ENCODE data around the gene RSRC1. TPM values are rescaled to one million over a fixed set of nuclear protein-coding genes. Genes with fewer than 3 reads are reported as not detected.

RSRC1 gene
- total RNA-seq, 1 experiment from 2014 or later: 49.4 TPM

DNA sequence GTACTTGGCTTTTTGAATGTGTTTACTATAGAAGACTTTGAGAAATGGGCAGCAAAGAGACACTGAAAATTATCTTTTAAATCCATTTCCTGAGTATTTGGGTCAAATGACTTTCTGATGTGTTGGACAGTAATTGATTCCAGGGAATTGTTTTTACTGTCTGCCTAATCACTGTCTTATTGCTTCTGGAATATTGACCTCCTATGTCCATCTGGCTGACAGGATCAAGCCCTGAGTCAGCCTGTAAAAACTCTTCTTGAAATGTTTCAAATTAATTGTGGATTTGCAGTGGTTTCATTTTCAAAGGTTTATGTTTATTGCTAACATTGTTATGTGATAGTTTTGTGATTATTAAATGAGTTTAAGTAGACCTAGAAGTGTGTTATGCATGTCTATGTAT lies 410.5 kb downstream of the RSRC1 start:
- no TSS peak for BruUV-seq (replicated peaks)
- no peak for ATAC-seq
- no peak for DNase-seq (ENCODE audit: low read depth, low spot score)
- Histone ChIP-seq H3K36me3 (ENCODE audit: control insufficient read depth, insufficient read depth, low read length) (no peaks in the 10 kb centered on the region), H3K4me1 (ENCODE audit: control insufficient read depth, insufficient read depth, low read length) (no peaks in the 10 kb centered on the region), H3K27me3 (ENCODE audit: control insufficient read depth, insufficient read depth, low read length) (no peaks in the 10 kb centered on the region), H3K4me3 (ENCODE audit: low read depth in 2 of 2, low read length in 2 of 2) (no peak overlapping the region), H3K9me3 (ENCODE audit: control insufficient read depth, insufficient read depth, low read depth, low read length) (no peaks in the 10 kb centered on the region), H3K27ac (ENCODE audit: low read length) (no peak overlapping the region)
- TF ChIP-seq, protein P1, sequence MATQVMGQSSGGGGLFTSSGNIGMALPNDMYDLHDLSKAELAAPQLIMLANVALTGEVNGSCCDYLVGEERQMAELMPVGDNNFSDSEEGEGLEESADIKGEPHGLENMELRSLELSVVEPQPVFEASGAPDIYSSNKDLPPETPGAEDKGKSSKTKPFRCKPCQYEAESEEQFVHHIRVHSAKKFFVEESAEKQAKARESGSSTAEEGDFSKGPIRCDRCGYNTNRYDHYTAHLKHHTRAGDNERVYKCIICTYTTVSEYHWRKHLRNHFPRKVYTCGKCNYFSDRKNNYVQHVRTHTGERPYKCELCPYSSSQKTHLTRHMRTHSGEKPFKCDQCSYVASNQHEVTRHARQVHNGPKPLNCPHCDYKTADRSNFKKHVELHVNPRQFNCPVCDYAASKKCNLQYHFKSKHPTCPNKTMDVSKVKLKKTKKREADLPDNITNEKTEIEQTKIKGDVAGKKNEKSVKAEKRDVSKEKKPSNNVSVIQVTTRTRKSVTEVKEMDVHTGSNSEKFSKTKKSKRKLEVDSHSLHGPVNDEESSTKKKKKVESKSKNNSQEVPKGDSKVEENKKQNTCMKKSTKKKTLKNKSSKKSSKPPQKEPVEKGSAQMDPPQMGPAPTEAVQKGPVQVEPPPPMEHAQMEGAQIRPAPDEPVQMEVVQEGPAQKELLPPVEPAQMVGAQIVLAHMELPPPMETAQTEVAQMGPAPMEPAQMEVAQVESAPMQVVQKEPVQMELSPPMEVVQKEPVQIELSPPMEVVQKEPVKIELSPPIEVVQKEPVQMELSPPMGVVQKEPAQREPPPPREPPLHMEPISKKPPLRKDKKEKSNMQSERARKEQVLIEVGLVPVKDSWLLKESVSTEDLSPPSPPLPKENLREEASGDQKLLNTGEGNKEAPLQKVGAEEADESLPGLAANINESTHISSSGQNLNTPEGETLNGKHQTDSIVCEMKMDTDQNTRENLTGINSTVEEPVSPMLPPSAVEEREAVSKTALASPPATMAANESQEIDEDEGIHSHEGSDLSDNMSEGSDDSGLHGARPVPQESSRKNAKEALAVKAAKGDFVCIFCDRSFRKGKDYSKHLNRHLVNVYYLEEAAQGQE (IDR thresholded peaks at IDR 0.05; ENCODE audit: insufficient read depth in 1 of 2, low read depth in 2 of 2, low read length in 1 of 2): no peak
- TF ChIP-seq SIN3A (IDR thresholded peaks at IDR 0.05; ENCODE audit: borderline replicate concordance, insufficient read depth, low read depth, low read length) (no peak), TCF7L2 (IDR thresholded peaks at IDR 0.05; ENCODE audit: low read depth, low read length) (no peak), POLR2AphosphoS5 (IDR thresholded peaks at IDR 0.05; ENCODE audit: low read depth, low read length) (no peak)
- TF ChIP-seq, protein P2, sequence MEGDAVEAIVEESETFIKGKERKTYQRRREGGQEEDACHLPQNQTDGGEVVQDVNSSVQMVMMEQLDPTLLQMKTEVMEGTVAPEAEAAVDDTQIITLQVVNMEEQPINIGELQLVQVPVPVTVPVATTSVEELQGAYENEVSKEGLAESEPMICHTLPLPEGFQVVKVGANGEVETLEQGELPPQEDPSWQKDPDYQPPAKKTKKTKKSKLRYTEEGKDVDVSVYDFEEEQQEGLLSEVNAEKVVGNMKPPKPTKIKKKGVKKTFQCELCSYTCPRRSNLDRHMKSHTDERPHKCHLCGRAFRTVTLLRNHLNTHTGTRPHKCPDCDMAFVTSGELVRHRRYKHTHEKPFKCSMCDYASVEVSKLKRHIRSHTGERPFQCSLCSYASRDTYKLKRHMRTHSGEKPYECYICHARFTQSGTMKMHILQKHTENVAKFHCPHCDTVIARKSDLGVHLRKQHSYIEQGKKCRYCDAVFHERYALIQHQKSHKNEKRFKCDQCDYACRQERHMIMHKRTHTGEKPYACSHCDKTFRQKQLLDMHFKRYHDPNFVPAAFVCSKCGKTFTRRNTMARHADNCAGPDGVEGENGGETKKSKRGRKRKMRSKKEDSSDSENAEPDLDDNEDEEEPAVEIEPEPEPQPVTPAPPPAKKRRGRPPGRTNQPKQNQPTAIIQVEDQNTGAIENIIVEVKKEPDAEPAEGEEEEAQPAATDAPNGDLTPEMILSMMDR (IDR thresholded peaks at IDR 0.05): no peak
- ChIA-PET CTCF (no interaction called here), POLR2A (no interaction called here)
- intact Hi-C loops (cut with micrococcal nuclease; ENCODE audit: unreplicated experiment) (loop anchor here (10.0 kb wide), 1 partner anchor 436 kb away; no protein-coding TSS in a partner anchor), in situ Hi-C loops (cut with HindIII; ENCODE audit: low pct_unique_long_range_greater_than_20kb, low sequenced_read_pairs) (no loop called here)

DNA sequence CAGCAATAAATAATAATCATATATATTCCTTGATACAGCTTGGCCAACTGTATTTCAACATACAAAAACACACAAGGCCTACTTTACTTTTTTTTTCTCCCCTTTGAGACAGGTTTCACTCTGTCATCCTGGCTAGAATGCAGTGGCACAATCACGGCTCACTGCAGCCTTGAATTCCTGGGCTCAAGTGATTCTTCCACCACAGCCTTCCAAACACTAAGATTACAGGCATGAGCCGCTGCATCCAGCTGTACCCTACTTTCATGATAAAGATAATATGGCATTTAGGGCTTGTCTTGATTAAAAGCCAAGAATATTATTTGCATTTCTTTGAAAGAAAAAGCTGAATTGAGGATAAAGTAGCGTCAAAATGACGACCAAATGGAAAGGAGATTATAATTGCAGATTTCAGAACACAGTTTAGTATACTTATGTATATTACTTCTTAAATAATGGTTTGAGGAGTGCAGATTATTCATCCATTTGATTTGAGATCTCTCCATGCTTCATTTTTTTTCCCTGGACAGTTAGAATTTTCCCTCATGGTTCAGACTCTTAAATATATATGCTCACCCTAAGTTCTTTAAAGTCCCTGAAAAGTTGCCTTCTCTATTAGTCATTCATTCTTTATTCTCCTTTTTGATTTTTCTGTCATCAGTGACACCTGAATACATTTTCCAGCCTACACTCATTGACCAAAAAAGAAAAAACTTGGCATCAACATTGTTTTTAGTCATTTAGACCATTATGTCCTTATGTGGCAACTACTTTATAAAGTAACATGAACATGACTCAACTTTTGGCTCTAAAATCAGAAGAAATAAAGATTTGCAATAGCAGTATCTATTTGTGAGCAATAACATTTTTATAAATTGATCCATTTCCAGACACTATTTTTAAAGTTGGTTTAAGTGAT lies 412.6 kb downstream of the RSRC1 start:
- no peak overlapping the region for H3K4me3 ChIP-seq (ENCODE audit: low read depth in 2 of 2, low read length in 2 of 2)
- in situ Hi-C loops (cut with HindIII; ENCODE audit: low pct_unique_long_range_greater_than_20kb, low sequenced_read_pairs): no loop called here
- CTCF ChIA-PET: no interaction called here
- H3K36me3 ChIP-seq (ENCODE audit: control insufficient read depth, insufficient read depth, low read length): no peaks in the 10 kb centered on the region
- ATAC-seq (no peak), DNase-seq (ENCODE audit: low read depth, low spot score) (no peak)
- POLR2A ChIA-PET: no interaction called here
- intact Hi-C loops (cut with micrococcal nuclease; ENCODE audit: unreplicated experiment): loop anchor here (10.0 kb wide), 1 partner anchor 438 kb away; no protein-coding TSS in a partner anchor
- BruUV-seq (replicated peaks): no TSS peak
- H3K9me3 ChIP-seq (ENCODE audit: control insufficient read depth, insufficient read depth, low read depth, low read length): no peaks in the 10 kb centered on the region
- H3K27me3 ChIP-seq (ENCODE audit: control insufficient read depth, insufficient read depth, low read length): no peaks in the 10 kb centered on the region
- TF ChIP-seq SIN3A (IDR thresholded peaks at IDR 0.05; ENCODE audit: borderline replicate concordance, insufficient read depth, low read depth, low read length) (no peak), POLR2AphosphoS5 (IDR thresholded peaks at IDR 0.05; ENCODE audit: low read depth, low read length) (no peak), TCF7L2 (IDR thresholded peaks at IDR 0.05; ENCODE audit: low read depth, low read length) (no peak)
- TF ChIP-seq, protein P1 (IDR thresholded peaks at IDR 0.05; ENCODE audit: insufficient read depth in 1 of 2, low read depth in 2 of 2, low read length in 1 of 2): no peak
- TF ChIP-seq, protein P2 (IDR thresholded peaks at IDR 0.05): no peak
- H3K4me1 ChIP-seq (ENCODE audit: control insufficient read depth, insufficient read depth, low read length): no peaks in the 10 kb centered on the region
- no peak overlapping the region for H3K27ac ChIP-seq (ENCODE audit: low read length)
